T-helper 17 cell (primary cell): ENCODE results near the gene COA3. TPM values are rescaled to one million over a fixed set of nuclear protein-coding genes. Genes with fewer than 3 reads are reported as not detected.
"Not testable (repeated sequence)": the region's sequence is repeated elsewhere in the genome, so short reads cannot be mapped to it uniquely, and the experiment has no call there.

Experiments
- ATAC-seq: fragments of 150-1000 bp; cut with Tn5 transposase; 2 replicates; pipeline ENCODE4 v1.10.0; 2021; ENCODE audit warnings: mild to moderate bottlenecking, moderate library complexity
- DNase-seq, 3 donors: peaks; one replicate each; pipeline versions ENCODE4 v3.0.0 to v3.0.0-alpha.2; 2020 to 2021
- H3K9me3 ChIP-seq: one replicate; pipeline ENCODE4 v1.7.0; 2013; ENCODE audit warnings: low read length, mild to moderate bottlenecking; ENCODE audit not compliant: control insufficient read depth, poor library complexity, severe bottlenecking
- H3K27ac Mint-ChIP-seq: one replicate; pipeline ENCODE4 v1.8.0; 2022; ENCODE audit warnings: mild to moderate bottlenecking, moderate library complexity, mixed read lengths
- H3K27me3 Mint-ChIP-seq: one replicate; pipeline ENCODE4 v1.8.0; 2022; ENCODE audit warnings: mixed read lengths
- H3K36me3 Mint-ChIP-seq: one replicate; pipeline ENCODE4 v1.8.0; 2022; ENCODE audit warnings: low read depth, mixed read lengths
- H3K4me1 Mint-ChIP-seq: one replicate; pipeline ENCODE4 v1.8.0; 2022; ENCODE audit warnings: mild to moderate bottlenecking, mixed read lengths
- H3K4me3 Mint-ChIP-seq: one replicate; pipeline ENCODE4 v1.8.0; 2022; ENCODE audit warnings: mild to moderate bottlenecking, moderate library complexity, mixed read lengths
- total RNA-seq, 4 donors: library from RNA in 2 of 4; stranded (reverse) in 2 of 4; gene quantifications; one replicate each; pipeline ENCODE4 v1.2.3 and lab custom pipeline; 2022 to 2026

The COA3 gene
- total RNA-seq, 2 donors from 2014 or later, result 10.1 to 15.2 TPM

- ATAC-seq (peak; percentile 15), DNase-seq (no peak)
- H3K9me3 ChIP-seq, result no peaks in the 10 kb centered on the region
- Mint-ChIP-seq H3K4me1 (peaks cover 17% of the 10 kb centered on the region), H3K27me3 (peaks cover 4% of the 10 kb centered on the region), H3K27ac (peak overlapping the region; percentile 97), H3K4me3 (peak overlapping the region; percentile 98), H3K36me3 (peaks cover 9% of the 10 kb centered on the region)
Measured at GRCh38 chr17:42772945-42773289, 25.6 kb downstream of the COA3 start.

GRCh38 chr17:42769964-42770363 is 28.5 kb downstream of the COA3 start:
- not testable (repeated sequence) for H3K9me3 ChIP-seq, DNase-seq, H3K27ac Mint-ChIP-seq, ATAC-seq, H3K4me3 Mint-ChIP-seq
- peaks cover 24% of the 10 kb centered on the region for H3K27me3 Mint-ChIP-seq
- H3K4me1 Mint-ChIP-seq, result peaks cover 19% of the 10 kb centered on the region
- H3K36me3 Mint-ChIP-seq, result peaks cover 11% of the 10 kb centered on the region

GRCh38 chr17:42768006-42768405 is 30.5 kb downstream of the COA3 start:
- not testable (repeated sequence) for H3K9me3 ChIP-seq, H3K4me3 Mint-ChIP-seq, DNase-seq, H3K27ac Mint-ChIP-seq, H3K36me3 Mint-ChIP-seq, ATAC-seq
- H3K4me1 Mint-ChIP-seq, result peaks cover 13% of the 10 kb centered on the region
- peaks cover 38% of the 10 kb centered on the region for H3K27me3 Mint-ChIP-seq

- Mint-ChIP-seq H3K4me3 (no peak overlapping the region), H3K36me3 (peaks cover 8% of the 10 kb centered on the region), H3K27me3 (peaks cover 43% of the 10 kb centered on the region), H3K4me1 (peaks cover 10% of the 10 kb centered on the region), H3K27ac (no peak overlapping the region)
- DNase-seq (no peak), ATAC-seq (no peak)
- no peaks in the 10 kb centered on the region for H3K9me3 ChIP-seq
Measured at GRCh38 chr17:42767512-42767911, 31.0 kb downstream of the COA3 start.

DNA sequence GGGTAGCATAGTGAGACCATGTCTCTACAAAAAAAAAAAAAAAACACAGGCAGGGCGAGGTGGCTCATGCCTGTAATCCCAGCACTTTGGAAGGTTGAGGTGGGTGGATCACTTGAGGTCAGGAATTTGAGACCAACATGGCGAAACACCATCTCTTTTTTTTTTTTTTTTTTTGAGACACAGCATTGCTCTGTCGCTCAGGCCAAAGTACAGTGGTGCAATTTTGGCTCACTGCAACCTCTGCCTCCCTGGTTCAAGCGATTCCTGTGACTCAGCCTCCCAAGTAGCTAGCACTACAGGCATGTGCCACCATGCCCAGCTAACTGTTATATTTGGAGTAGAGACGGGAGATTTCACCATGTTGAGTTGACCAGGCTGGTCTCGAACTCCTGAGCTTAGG is 32.4 kb downstream of the COA3 start:
- DNase-seq, result no peak
- peaks cover 8% of the 10 kb centered on the region for H3K4me1 Mint-ChIP-seq
- peaks cover 52% of the 10 kb centered on the region for H3K27me3 Mint-ChIP-seq
- H3K27ac Mint-ChIP-seq, result no peak overlapping the region
- no peak overlapping the region for H3K4me3 Mint-ChIP-seq
- no peak for ATAC-seq
- no peaks in the 10 kb centered on the region for H3K9me3 ChIP-seq
- peaks cover 8% of the 10 kb centered on the region for H3K36me3 Mint-ChIP-seq

DNA sequence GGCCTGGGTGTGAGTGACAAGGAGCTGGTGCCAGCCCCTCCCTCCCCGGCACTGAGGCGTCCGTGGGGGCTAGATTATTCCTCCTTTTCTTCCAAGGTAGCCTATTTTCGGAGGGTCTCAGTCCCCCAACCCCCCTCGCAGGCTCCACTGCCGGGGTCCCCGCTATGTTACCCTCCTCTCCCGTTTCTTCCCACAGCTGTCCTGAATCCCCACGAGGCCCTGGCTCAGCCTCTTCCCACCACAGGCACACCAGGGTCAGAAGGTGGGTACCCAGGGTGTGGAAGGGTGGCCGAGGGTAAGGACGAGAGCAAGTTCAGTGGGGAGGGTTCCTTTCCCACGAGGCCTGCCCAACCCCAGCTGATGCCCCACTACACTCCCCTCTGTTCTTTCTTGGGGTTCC is 36.9 kb downstream of the COA3 start:
- Mint-ChIP-seq H3K4me3 (peak overlapping the region; percentile 76), H3K36me3 (peaks cover 6% of the 10 kb centered on the region), H3K4me1 (peaks cover 8% of the 10 kb centered on the region), H3K27ac (no peak overlapping the region), H3K27me3 (peaks cover 67% of the 10 kb centered on the region)
- no peaks in the 10 kb centered on the region for H3K9me3 ChIP-seq
- ATAC-seq (no peak), DNase-seq (no peak)

DNA sequence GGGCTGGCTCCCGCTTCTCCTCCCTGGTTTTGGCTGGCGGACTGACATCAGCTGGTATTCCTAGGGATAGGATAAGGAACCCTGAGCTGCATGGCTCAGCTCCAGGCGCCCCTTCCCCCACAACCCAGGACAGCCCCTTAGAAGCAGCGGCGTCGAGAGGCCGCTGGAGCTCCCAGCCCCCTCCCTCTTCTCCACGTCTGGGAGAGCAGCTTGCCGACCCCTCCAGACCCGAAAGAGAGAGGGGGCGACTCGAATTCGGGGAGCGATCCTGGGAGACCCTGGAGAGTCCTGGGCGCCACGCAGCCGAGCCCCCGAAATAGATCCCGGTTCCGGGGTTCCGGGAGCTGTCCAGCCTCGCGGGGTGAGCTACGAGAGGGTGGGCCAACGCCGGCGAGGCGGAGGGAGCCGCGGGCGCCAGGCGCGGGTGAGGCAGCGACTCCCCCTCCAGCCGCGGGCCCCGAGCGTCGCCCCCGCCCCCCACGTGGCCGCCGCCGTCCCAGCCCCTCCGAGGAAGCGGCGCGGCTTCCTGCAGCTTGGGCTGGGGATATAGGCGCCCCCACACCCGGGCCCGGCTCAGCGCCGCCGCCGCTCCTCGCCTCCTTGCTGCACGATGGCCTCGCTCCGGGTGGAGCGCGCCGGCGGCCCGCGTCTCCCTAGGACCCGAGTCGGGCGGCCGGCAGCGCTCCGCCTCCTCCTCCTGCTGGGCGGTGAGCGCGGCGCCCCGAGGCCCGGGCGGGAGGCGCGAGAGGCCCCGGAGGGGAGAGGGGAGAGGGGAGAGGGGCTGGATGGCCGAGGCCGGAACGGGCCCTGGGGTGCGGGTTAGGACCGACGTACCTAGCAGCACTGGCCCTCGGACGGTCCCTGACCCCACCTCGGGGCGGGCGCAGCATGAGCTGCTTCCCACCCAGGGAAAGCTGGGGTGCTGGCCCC is 37.6 kb downstream of the COA3 start, which contains the start of gene RAMP2:
Gene RAMP2 (plus strand): TSS at position 576 of the 930 bp plus-strand sequence. CDS start 35 bp downstream, at position 611.
- no peaks in the 10 kb centered on the region for H3K9me3 ChIP-seq
- Mint-ChIP-seq H3K27me3 (peaks cover 71% of the 10 kb centered on the region), H3K4me3 (peak within 1 kb of the TSS; percentile 76), H3K27ac (no peak within 1 kb of the TSS), H3K36me3 (peaks cover 6% of the 10 kb centered on the region), H3K4me1 (peaks cover 8% of the 10 kb centered on the region)
- DNase-seq (peak in 1 of 3 donors; percentile 17), ATAC-seq (peak; percentile 43)

DNA sequence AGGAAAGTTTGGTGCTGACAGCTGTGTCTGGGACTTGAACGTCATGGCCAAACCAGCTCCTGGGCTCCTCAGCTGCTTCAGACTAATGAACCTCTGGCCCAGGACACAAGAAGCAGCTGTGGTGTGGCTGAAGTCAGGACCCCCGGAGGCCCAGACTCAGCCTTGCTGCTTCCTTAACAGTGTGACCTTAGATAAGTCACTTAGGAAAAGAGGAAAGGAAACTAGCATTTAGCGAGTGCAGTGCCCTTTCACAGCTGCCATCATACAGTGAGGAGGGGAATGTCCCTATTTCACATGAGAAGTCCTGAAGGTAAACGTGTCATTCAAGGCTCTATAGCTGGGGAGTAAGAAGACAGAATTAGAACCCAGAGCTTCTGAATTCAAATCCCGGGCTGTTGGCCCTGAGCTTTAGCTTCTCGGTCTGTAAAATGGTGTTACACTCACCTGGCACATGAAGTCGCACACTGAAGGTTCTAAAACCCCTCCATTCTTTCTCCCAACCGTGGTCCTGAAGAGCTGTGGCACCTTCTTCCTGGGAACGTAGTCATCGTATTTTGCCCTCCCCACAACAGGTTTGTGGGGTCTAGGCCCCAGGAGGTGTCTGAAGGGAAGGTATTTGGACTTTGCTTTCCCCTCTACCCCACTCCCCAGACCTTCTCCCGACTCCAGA is 38.4 kb downstream of the COA3 start:
- DNase-seq (no peak), ATAC-seq (peak; percentile 45)
- peaks cover 67% of the 10 kb centered on the region for H3K27me3 Mint-ChIP-seq
- H3K4me3 Mint-ChIP-seq, result peak overlapping the region; percentile 31
- H3K36me3 Mint-ChIP-seq, result peaks cover 3% of the 10 kb centered on the region
- no peaks in the 10 kb centered on the region for H3K9me3 ChIP-seq
- peaks cover 8% of the 10 kb centered on the region for H3K4me1 Mint-ChIP-seq
- no peak overlapping the region for H3K27ac Mint-ChIP-seq

DNA sequence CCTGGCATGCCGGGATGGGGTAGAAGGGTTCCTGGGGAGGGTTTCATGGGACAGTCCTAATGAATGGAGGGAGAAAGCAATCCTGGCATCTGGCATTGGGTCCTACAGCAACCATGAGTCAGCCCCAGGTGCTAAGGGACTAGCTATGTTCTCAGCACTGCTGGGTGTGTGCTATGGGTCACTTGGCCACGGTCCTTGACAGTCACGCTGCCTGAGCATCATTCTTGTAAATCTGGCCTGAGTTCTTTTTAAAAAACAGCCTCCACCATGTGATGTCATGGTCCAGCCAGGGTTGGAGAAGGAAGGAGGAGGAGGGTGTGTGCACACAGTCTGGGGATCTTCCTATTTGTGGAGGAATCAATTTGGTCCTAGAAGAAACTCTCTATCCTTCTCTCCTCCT is 43.7 kb downstream of the COA3 start:
- H3K9me3 ChIP-seq, result no peaks in the 10 kb centered on the region
- ATAC-seq (no peak), DNase-seq (no peak)
- H3K4me1 Mint-ChIP-seq, result peaks cover 2% of the 10 kb centered on the region
- peaks cover 44% of the 10 kb centered on the region for H3K27me3 Mint-ChIP-seq
- no peak overlapping the region for H3K27ac Mint-ChIP-seq
- H3K4me3 Mint-ChIP-seq, result no peak overlapping the region
- no peaks in the 10 kb centered on the region for H3K36me3 Mint-ChIP-seq

DNA sequence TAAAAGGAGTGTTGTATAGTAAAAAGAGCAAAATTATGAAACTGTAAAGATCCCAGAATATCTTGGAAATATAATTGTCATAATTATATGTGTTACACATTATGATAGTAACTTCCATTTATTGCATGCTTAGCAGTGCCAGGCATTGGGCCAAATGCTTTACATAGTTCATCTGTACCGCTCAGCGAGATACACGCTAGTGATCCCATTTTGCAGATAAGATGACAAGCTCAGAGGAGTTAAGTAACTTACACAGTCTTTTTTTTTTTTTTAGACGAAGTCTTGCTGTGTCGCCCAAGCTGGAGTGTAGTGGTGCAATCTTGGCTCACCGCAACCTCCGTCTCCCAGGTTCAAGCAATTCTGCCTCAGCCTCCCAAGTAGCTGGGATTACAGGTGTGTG is 46.9 kb downstream of the COA3 start:
- H3K4me3 Mint-ChIP-seq, result no peak overlapping the region
- H3K4me1 Mint-ChIP-seq, result no peaks in the 10 kb centered on the region
- H3K27ac Mint-ChIP-seq, result no peak overlapping the region
- ATAC-seq (no peak), DNase-seq (no peak)
- H3K36me3 Mint-ChIP-seq, result no peaks in the 10 kb centered on the region
- no peaks in the 10 kb centered on the region for H3K9me3 ChIP-seq
- H3K27me3 Mint-ChIP-seq, result peaks cover 41% of the 10 kb centered on the region

DNA sequence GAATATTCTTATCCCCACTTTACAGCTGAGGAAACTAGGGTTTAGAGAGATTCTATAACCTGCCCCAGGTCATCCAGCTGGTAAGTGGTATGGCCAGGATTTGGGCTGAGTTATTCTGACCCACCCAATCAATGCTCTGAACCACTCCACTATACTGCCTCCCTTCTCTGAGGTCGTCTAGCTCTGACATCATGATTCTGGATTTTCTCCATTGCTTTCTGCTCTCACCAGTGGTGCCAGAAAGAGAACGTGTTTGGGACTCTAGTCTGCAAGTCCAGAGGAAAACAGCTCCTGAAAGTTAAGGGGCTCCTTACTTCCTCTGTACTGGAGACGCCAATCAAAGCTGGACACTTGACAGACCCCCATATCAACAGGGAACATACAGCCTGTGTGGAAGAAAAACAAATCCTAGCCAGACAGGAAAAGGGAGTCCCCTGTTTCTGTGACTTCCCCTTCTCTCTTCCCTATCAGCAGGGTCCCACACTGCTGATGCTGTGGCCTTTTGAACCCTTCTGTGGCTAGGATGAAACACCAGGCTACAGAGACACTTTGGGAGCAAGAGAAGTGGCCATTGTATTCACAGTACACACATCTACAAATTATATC is 47.7 kb downstream of the COA3 start:
- no peaks in the 10 kb centered on the region for H3K9me3 ChIP-seq
- Mint-ChIP-seq H3K36me3 (no peaks in the 10 kb centered on the region), H3K27me3 (peaks cover 34% of the 10 kb centered on the region), H3K4me1 (no peaks in the 10 kb centered on the region), H3K4me3 (no peak overlapping the region), H3K27ac (no peak overlapping the region)
- DNase-seq (no peak), ATAC-seq (no peak)

DNA sequence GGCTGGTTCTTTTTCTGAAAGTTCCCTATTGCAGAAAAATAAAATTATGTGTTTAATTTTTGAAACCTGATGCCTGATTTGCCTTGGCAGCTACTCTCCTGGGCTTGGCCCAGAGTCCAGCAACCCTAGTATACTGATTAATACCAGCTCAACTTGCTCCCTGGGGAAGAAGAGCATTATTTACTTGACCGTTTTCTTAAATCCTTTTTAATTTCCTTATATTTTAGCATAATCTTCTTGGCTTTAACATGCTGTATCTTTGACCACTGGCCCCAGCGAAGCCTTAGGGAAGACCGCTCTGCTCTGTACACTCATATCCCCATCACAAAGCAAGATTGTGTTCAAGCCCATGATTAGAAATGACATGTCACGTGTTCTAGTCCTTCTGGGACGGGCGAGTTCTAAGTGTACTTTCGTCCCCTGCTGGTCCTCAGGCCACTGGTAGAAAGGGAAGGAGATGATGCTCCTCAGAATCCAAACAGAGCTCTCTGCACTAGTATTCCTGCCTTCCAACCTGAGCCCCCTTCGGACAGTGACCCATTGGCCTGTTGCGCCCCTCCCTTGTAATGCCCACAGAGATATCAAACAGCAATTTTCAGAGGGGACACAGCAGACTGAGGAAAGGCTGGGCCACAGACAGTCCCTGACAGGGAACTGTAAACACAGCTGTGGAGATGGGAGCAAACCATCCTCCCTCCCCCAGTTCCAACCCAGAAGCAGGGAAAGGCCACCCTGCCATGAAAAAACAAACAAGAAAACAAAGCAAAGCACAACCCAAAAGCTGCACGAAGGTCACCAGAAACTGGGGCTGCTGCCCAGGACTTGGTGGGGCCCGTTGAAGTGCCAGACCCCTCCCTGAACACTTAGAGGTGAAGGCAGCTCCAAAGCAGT is 49.4 kb downstream of the COA3 start:
- DNase-seq, result no peak
- H3K27ac Mint-ChIP-seq, result no peak overlapping the region
- H3K36me3 Mint-ChIP-seq, result no peaks in the 10 kb centered on the region
- H3K4me3 Mint-ChIP-seq, result no peak overlapping the region
- peaks cover 7% of the 10 kb centered on the region for H3K4me1 Mint-ChIP-seq
- peaks cover 26% of the 10 kb centered on the region for H3K27me3 Mint-ChIP-seq
- H3K9me3 ChIP-seq, result no peaks in the 10 kb centered on the region
- ATAC-seq, result no peak
